Glutamatergic neuron (in vitro differentiated cells): ENCODE measurements around the gene TCF15. TPM values are rescaled to one million over a fixed set of nuclear protein-coding genes. Genes with fewer than 3 reads are reported as not detected.

ENCODE experiments used
- DNase-seq: peaks from one replicate; pipeline ENCODE4 v3.0.0; 2022
- H3K27ac Mint-ChIP-seq: one replicate; pipeline ENCODE4 v1.8.0; 2020; ENCODE audit warnings: mild to moderate bottlenecking, mixed read lengths, inconsistent platforms; ENCODE audit not compliant: unreplicated experiment
- H3K27me3 Mint-ChIP-seq: one replicate; pipeline ENCODE4 v1.8.0; 2020; ENCODE audit warnings: mild to moderate bottlenecking, moderate library complexity, mixed read lengths, inconsistent platforms; ENCODE audit not compliant: unreplicated experiment
- H3K36me3 Mint-ChIP-seq: one replicate; pipeline ENCODE4 v1.8.0; 2020; ENCODE audit warnings: mild to moderate bottlenecking, mixed read lengths, inconsistent platforms; ENCODE audit not compliant: unreplicated experiment
- H3K4me1 Mint-ChIP-seq: one replicate; pipeline ENCODE4 v1.8.0; 2020; ENCODE audit warnings: mild to moderate bottlenecking, low read depth, mixed read lengths, inconsistent platforms; ENCODE audit not compliant: unreplicated experiment
- H3K4me3 Mint-ChIP-seq: one replicate; pipeline ENCODE4 v1.8.0; 2020; ENCODE audit warnings: mild to moderate bottlenecking, mixed read lengths, inconsistent platforms; ENCODE audit not compliant: unreplicated experiment
- H3K9me3 Mint-ChIP-seq: one replicate; pipeline ENCODE4 v1.8.0; 2020; ENCODE audit warnings: mild to moderate bottlenecking, moderate library complexity, mixed read lengths, inconsistent platforms; ENCODE audit not compliant: unreplicated experiment
- total RNA-seq: library from RNA; stranded (reverse); fragmentation: NEBNext Ultra II Directional; extraction: Animal tissue kit (Norgen Biotek cat#: 25700); gene quantifications from one replicate; pipeline ENCODE4 v1.2.1, GENCODE V29; 2021; ENCODE audit not compliant: unreplicated experiment
- TF ChIP-seq, protein P1 (sequence below): fragments of 200-600 bp; sonication (generic); IDR thresholded peaks from one replicate; pipeline ENCODE4 v1.5.0; 2021; ENCODE audit not compliant: partially characterized antibody, unreplicated experiment

The TCF15 gene
- total RNA-seq, 1 donor from 2014 or later = 19.7 TPM

DNA sequence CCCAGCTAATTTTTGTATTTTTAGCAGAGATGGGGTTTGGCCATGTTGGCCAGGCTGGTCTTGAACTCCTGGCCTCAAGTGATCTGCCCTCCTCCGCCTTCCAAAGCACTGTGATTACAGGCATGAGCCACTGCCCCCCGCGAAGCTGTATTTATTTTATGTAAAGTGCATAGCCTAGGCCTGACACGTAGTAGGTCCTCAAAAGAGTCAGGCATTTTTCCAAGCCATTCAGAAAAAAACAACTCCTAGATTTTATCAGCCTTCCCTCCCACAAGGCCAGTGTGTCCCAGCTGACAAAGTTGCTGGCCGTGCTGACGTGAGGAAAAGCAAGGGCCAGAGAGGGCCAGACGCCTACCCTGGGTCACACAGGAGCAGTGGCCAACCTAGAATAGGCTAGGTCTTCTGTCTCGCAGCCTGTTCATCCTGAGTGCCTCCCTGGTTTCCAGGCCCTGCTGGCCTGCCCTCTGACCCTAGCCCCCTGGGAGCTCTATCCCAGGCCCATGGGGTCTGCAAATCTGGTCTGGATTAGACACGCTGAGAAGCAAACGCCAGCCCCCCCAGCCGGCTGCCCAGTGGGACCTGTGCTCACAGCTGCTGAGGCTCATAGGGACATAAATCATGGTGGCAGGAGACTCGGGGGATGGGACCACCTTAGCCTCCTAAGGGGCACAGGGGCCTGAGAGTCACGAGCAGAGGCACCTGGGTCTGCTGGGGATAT is 11.8 kb downstream of the TCF15 start:
- H3K36me3 Mint-ChIP-seq = no peaks in the 10 kb centered on the region

GRCh38 chr20:597560-597959 is 12.5 kb downstream of the TCF15 start:
- Mint-ChIP-seq H3K27me3 (peaks cover 5% of the 10 kb centered on the region), H3K4me1 (no peaks in the 10 kb centered on the region), H3K36me3 (no peaks in the 10 kb centered on the region), H3K27ac (no peak overlapping the region), H3K9me3 (peaks cover 5% of the 10 kb centered on the region), H3K4me3 (no peak overlapping the region)
- TF ChIP-seq, protein P1, sequence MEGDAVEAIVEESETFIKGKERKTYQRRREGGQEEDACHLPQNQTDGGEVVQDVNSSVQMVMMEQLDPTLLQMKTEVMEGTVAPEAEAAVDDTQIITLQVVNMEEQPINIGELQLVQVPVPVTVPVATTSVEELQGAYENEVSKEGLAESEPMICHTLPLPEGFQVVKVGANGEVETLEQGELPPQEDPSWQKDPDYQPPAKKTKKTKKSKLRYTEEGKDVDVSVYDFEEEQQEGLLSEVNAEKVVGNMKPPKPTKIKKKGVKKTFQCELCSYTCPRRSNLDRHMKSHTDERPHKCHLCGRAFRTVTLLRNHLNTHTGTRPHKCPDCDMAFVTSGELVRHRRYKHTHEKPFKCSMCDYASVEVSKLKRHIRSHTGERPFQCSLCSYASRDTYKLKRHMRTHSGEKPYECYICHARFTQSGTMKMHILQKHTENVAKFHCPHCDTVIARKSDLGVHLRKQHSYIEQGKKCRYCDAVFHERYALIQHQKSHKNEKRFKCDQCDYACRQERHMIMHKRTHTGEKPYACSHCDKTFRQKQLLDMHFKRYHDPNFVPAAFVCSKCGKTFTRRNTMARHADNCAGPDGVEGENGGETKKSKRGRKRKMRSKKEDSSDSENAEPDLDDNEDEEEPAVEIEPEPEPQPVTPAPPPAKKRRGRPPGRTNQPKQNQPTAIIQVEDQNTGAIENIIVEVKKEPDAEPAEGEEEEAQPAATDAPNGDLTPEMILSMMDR = no peak
- DNase-seq = no peak

More for the DNA sequence above, 11.8 kb downstream of the TCF15 start:
- TF ChIP-seq, protein P1 = no peak
- Mint-ChIP-seq H3K9me3 (peaks cover 5% of the 10 kb centered on the region), H3K27me3 (peaks cover 5% of the 10 kb centered on the region), H3K27ac (no peak overlapping the region), H3K4me1 (peaks cover 3% of the 10 kb centered on the region), H3K4me3 (no peak overlapping the region)
- no peak for DNase-seq

DNA sequence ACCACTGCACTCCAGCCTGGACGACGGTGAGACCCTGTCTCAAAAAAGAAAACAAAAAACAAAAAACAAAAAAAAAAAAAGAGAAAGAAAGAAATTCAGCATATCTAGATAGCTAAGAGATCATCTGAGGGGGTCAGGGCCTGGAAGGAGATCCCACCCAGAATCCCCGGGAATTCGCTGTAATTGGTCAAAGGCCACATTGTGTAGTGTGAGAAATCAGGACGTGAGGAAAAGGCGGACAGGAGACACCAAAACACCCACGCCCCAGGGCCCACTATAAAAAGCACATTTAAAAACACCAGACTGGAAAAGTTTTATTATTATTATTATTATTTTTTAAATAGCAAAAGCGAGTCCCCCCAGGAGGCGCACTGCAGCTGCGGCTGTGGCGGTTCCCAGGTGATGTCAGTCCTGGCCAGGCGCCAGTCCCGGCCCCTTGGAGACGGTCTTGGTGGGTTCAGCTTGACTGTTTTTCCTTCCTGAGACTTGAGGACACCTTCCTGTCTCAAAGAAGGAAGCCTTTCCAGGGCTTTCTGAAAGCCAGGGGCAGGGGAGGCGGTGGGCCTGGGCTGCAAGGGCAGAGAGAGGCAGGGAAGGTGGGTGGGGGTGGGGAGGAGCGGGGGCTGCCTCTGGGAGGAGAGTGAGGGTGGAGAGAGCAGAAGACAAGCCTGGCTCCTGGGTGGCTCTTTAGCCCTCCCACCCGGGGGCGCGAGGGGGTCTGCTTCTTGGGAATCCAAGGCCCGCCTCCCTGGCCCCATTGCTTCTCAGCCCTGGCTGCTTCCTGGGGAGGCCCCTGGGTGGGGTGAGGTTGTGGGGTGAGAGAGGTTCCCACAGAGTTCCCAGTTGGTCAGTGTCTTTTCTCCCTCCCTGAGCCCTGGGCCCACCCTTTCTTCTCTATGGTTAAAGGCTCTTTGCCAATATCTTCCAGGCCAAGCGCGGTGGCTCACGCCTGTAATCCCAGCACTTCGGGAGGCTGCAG is 14.5 kb downstream of the TCF15 start:
- no peaks in the 10 kb centered on the region for H3K4me1 Mint-ChIP-seq

GRCh38 chr20:592506-592905 is 17.6 kb downstream of the TCF15 start:
- H3K4me1 Mint-ChIP-seq = peaks cover 6% of the 10 kb centered on the region
- TF ChIP-seq, protein P1 = no peak
- no peak overlapping the region for H3K27ac Mint-ChIP-seq
- peaks cover 4% of the 10 kb centered on the region for H3K9me3 Mint-ChIP-seq
- no peaks in the 10 kb centered on the region for H3K36me3 Mint-ChIP-seq
- no peak overlapping the region for H3K4me3 Mint-ChIP-seq
- DNase-seq = no peak
- H3K27me3 Mint-ChIP-seq = peaks cover 2% of the 10 kb centered on the region

More for the DNA sequence above, 14.5 kb downstream of the TCF15 start:
- H3K9me3 Mint-ChIP-seq = peaks cover 7% of the 10 kb centered on the region
- TF ChIP-seq, protein P1 = no peak
- no peak overlapping the region for H3K4me3 Mint-ChIP-seq
- no peak overlapping the region for H3K27ac Mint-ChIP-seq
- DNase-seq = no peak
- peaks cover 6% of the 10 kb centered on the region for H3K27me3 Mint-ChIP-seq
- H3K36me3 Mint-ChIP-seq = no peaks in the 10 kb centered on the region
